GM18867 (cell line): ENCODE data around the gene SPATS2L.

ENCODE experiments used
- ATAC-seq: cut with Tn5 transposase; IDR thresholded peaks from one replicate; pipeline ENCODE4 v1.9.1; 2021; ENCODE audit warnings: mild to moderate bottlenecking, moderate library complexity; ENCODE audit not compliant: unreplicated experiment

Gene SPATS2L

DNA sequence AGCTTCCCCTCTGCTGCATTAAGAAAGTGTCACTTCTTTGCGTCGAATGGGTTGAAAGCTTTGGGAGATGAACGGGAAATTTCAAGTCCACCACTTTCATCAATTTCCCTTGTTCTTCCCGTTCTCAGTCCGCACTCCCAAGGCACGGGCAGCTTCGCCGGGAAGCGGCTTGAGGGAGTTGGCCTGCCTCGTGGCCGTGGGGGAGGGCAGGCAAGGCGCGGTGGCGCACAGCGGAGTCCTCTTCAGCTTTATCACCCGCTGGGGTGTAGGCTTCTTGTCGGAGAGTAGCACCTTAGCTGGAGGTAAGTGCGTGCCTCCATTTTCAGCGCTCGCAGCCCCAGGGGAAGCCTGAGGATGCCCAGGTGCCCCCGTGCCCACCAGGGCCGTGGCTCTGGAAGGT is 183.5 kb downstream of the SPATS2L start:
- ATAC-seq = no peak

- ATAC-seq = no peak
Observed at GRCh38 chr2:200492656-200493055, 186.2 kb downstream of the SPATS2L start.

- ATAC-seq = no peak
Observed at GRCh38 chr2:200494048-200494447, 187.6 kb downstream of the SPATS2L start.

- no peak for ATAC-seq
Observed at GRCh38 chr2:200496696-200497095, 190.2 kb downstream of the SPATS2L start.

- ATAC-seq = no peak
Observed at GRCh38 chr2:200498402-200499162, 192.1 kb downstream of the SPATS2L start.

- no peak for ATAC-seq
Observed at GRCh38 chr2:200502196-200502595, 195.7 kb downstream of the SPATS2L start.

DNA sequence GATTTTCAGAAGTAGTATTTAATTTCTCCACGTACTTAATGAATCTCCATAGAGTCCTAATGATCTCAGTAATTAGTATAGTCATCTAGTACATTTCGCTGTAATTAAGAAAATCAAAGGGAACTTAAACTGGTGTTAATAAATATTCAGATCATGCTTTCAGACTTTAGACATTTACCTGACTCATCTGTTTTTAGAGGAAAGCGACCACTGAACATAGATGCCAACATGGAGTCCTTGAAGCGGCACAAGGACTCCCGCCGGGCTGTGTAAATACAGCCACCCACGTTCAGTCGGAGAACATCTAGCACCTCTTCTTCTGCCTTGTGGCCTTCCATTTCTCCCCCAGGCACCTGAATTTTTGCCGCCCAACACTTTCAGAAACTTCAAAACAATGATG is 200.2 kb downstream of the SPATS2L start:
- no peak for ATAC-seq

DNA sequence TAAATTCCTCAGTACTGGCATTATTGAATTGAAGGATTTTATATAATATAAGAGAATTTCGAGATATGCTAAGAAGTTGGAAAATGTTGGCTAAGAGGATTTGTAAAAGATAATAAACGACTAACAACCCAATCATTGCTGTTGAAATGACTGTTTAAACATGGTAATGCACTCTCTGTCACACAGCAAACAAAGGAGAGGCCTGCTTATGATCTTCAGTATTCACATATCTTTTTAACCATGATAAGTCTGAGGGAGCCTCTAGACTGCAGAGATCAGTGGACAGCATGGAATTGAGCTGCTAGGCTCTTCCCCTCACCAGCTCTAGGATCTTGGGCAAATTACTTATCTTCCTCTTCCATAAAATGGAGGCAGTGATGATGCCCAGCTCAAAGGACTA is 200.7 kb downstream of the SPATS2L start:
- no peak for ATAC-seq

GRCh38 chr2:200509235-200509611 is 202.7 kb downstream of the SPATS2L start:
- peak; percentile 2 for ATAC-seq

GRCh38 chr2:200509612-200510433 is 203.3 kb downstream of the SPATS2L start, which contains the start of gene KCTD18:
Gene KCTD18, minus strand, starts transcription at chr2:200510068. Its CDS starts 3,052 bp downstream, at chr2:200507016.
- ATAC-seq = peak; percentile 99

DNA sequence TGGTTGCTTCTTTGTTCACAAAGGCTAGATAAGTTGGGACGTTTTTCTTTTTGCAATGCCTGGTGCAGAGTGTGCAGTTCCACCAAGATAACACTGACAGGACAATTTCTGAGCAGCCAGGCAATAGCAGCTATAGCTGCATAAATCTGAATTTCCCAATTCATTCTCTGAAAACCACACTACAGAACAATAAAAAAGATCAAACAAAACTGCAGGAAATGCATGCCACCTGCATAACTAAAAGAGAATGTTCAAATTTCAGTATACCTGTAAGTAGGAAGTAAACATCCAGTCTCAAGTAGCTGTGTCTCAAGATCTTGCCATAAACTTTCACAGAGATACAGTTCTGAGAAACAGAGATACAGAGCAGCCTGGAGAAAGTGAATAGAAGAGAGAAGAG is 208.7 kb downstream of the SPATS2L start:
- no peak for ATAC-seq

- no peak for ATAC-seq
Observed at GRCh38 chr2:200523158-200523557, 216.7 kb downstream of the SPATS2L start.

DNA sequence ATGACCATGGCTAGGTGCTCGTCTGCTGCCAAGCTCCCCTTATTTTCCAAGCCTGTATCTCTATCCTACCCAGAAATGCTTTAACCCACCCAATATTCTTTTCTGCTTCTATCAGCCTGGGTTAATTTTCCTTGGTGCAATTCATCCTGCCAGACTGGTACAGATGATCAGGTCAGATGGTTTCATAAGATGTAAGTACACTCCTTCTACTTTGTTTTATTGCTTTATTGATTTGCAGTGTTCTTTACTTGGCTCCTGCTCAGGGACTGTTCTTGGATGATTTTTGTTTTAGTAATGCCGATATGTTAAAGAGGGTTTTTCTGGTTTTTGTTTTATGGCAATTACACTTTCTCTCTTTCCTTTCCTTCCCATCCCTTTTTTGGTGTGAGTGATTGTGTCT is 217.1 kb downstream of the SPATS2L start:
- no peak for ATAC-seq

- no peak for ATAC-seq
Observed at GRCh38 chr2:200525066-200525465, 218.6 kb downstream of the SPATS2L start.

DNA sequence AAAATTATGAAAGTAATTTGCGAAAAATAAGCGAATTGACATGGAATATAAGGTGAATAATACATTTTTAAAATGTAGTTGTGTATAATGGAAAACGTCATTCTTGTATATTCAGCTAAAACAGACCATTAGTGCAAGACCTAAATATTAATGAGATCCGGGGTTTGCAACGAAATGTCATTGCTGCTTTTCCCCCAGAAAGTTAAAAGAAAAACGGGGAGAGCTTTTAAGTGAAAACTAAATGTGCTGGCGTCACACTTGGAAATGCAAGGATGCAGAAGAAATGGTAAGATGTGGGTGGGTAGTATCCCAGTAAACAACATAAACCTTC is 219.0 kb downstream of the SPATS2L start:
- ATAC-seq = no peak

GRCh38 chr2:200525882-200526651 is 219.6 kb downstream of the SPATS2L start, which contains the start of gene SGO2:
Gene SGO2, plus strand, starts transcription at chr2:200526207. Its CDS starts 6,769 bp downstream, at chr2:200532976.
- ATAC-seq = peak; percentile 100

DNA sequence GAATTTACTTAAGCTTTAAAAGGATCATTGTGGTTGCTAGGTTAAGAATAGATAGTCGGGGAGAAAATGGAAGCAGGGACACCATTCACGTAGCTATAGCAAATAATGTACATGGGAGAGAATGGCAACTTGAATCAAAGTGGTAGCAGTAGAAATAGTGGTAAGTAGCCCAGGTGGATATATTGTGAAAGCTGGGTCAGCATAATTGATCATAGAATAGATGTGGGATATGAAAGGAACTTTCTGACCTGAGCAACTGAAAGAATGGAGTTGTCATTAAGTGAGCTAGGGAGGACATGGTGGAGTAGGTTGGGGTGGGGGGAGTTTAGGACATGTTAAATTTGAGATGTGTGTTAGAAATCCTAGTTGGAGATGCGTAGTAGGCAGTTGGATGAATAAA is 221.7 kb downstream of the SPATS2L start:
- no peak for ATAC-seq
